Measurements from ENCODE around the gene LRP1B. TPM values are rescaled to one million over a fixed set of nuclear protein-coding genes. Genes with fewer than 3 reads are reported as not detected.

Gene LRP1B
- total and polyA plus RNA-seq, 2 of the 8 experiments (the other 6 are each of a cell fraction or from before 2014, with no cell fraction given) = 0.03 TPM; not detected in 1

GRCh38 chr2:141464995-141465394, 665.8 kb downstream of the LRP1B start:
- H3K4me1 ChIP-seq (replicated peaks in 1 of 4; ENCODE audit: control insufficient read depth in 3 of 4, insufficient read depth in 4 of 4, low read length in 3 of 4) = no peaks in the 10 kb centered on the region
- no peak overlapping the region for H3K27ac ChIP-seq (ENCODE audit: low read depth, low read length)
- no peak overlapping the region for H2BK120ac ChIP-seq (replicated peaks; ENCODE audit: low read depth, low read length)
- no peak overlapping the region for H3K4me3 ChIP-seq (ENCODE audit: extremely low read depth in 1 of 4, insufficient read depth in 2 of 4, low read depth in 3 of 4, low read length in 4 of 4)
- no peak overlapping the region for H2BK12ac ChIP-seq (ENCODE audit: low read depth, low read length)
- no peak overlapping the region for H2BK15ac ChIP-seq (ENCODE audit: low read length)
- no peak overlapping the region for H2AFZ ChIP-seq (ENCODE audit: low read length)
- H3K23ac ChIP-seq (ENCODE audit: insufficient read length) = no peak overlapping the region
- no peaks in the 10 kb centered on the region for H3K27me3 ChIP-seq (replicated peaks in 1 of 4; ENCODE audit: control insufficient read depth in 3 of 4, extremely low read depth in 1 of 4, insufficient read depth in 3 of 4, low read length in 3 of 4)
- H2BK20ac ChIP-seq (ENCODE audit: low read length) = no peak overlapping the region
- H3K9me3 ChIP-seq (ENCODE audit: insufficient read depth in 2 of 2, low read depth in 1 of 2, low read length in 1 of 2) = no peaks in the 10 kb centered on the region
- H3K18ac ChIP-seq (ENCODE audit: extremely low read depth, low read length) = no peak overlapping the region
- no peak overlapping the region for H3K14ac ChIP-seq (ENCODE audit: insufficient read length)
- H2BK5ac ChIP-seq (ENCODE audit: low read depth, low read length) = no peak overlapping the region
- H3K79me1 ChIP-seq (ENCODE audit: low read depth, low read length) = no peaks in the 10 kb centered on the region
- no peak overlapping the region for H4K8ac ChIP-seq (ENCODE audit: extremely low read depth, insufficient read depth, low read length)
- H2AK5ac ChIP-seq (ENCODE audit: low read depth, low read length) = no peak overlapping the region
- no peak overlapping the region for H3K4ac ChIP-seq (replicated peaks; ENCODE audit: insufficient read length, low read depth, low read length)
- DNase-seq (ENCODE audit: low read depth in 1 of 2, low spot score in 2 of 2) (no peak), FAIRE-seq (no peak)
- H4K91ac ChIP-seq (replicated peaks; ENCODE audit: insufficient read length, low read length) = no peak overlapping the region
- no peaks in the 10 kb centered on the region for H4K20me1 ChIP-seq (replicated peaks in 1 of 2; ENCODE audit: control insufficient read depth in 1 of 2, insufficient read depth in 2 of 2, low read length in 2 of 2)
- CTCF ChIA-PET (ENCODE audit: partially characterized antibody) = no interaction called here
- H3K23me2 ChIP-seq (ENCODE audit: low read depth, low read length) = no peaks in the 10 kb centered on the region
- H3K36me3 ChIP-seq (ENCODE audit: control insufficient read depth in 2 of 4, insufficient read depth in 4 of 4, low read length in 3 of 4) = no peaks in the 10 kb centered on the region
- no peak overlapping the region for H3K9ac ChIP-seq (replicated peaks in 1 of 4; ENCODE audit: extremely low read depth in 1 of 4, low read depth in 3 of 4, low read length in 3 of 4)
- no peak overlapping the region for H3K56ac ChIP-seq (replicated peaks; ENCODE audit: insufficient read length, low read depth, low read length)
- H3K4me2 ChIP-seq (ENCODE audit: insufficient read depth in 1 of 2, low read depth in 2 of 2, low read length in 2 of 2) = no peak overlapping the region
- H4K5ac ChIP-seq (ENCODE audit: insufficient read length, low read depth, low read length) = no peak overlapping the region
- POLR2A ChIA-PET (ENCODE audit: partially characterized antibody) = no interaction called here
- TF ChIP-seq SUZ12 (IDR thresholded peaks at IDR 0.05; ENCODE audit: low read length) (no peak), POLR2AphosphoS5 (IDR thresholded peaks at IDR 0.05; ENCODE audit: low read depth, low read length) (no peak), SAP30 (IDR thresholded peaks at IDR 0.05; ENCODE audit: insufficient read depth, insufficient replicate concordance, low read length) (no peak), E2F6 (IDR thresholded peaks at IDR 0.05) (no peak), POU5F1 (IDR thresholded peaks at IDR 0.05; ENCODE audit: low read depth, low read length) (no peak), SP2 (IDR thresholded peaks at IDR 0.05; ENCODE audit: low read length) (no peak), ATF3 (IDR thresholded peaks at IDR 0.05; ENCODE audit: insufficient read depth, low read depth, low read length) (no peak), TBP (IDR thresholded peaks at IDR 0.05; ENCODE audit: low read depth, low read length) (no peak), RNF2 (IDR thresholded peaks at IDR 0.05; ENCODE audit: borderline replicate concordance, low read depth, low read length, missing control alignments, poor library complexity, severe bottlenecking) (no peak)
- H3K79me2 ChIP-seq (ENCODE audit: control insufficient read depth in 1 of 2, insufficient read depth in 2 of 2, low read length in 2 of 2) = no peaks in the 10 kb centered on the region

Data from H1 (cell line).